ENCODE results near the gene HTR2C. TPM values are rescaled to one million over a fixed set of nuclear protein-coding genes. Genes with fewer than 3 reads are reported as not detected.

HTR2C gene
- total RNA-seq, 1 experiment from 2014 or later, result 1.7 TPM

DNA sequence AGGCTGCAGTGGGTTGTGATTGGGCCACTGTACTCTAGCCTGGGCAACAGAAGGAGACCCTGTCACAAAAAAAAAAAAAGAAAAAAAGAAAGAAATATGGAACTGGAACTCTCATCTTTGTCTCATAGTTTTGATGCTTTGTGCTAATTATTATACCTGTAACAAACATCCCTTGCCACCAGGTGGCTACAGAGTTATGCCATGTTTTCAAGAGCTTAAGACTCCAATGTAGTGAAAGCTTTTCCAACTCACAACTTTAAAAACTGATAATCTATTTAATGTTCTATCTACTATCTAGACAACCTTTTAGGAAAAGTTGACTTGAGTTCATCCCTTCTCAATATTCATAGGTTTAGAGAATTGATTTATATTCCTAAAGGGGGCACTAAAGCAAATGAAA, 42.4 kb downstream of the HTR2C start:
- no peak for ATAC-seq
- Mint-ChIP-seq H3K36me3 (no peaks in the 10 kb centered on the region), H3K27me3 (ENCODE audit: low read depth) (peaks cover 12% of the 10 kb centered on the region), H3K27ac (no peak overlapping the region), H3K4me1 (peaks cover 4% of the 10 kb centered on the region; the same call in 1 of the 2 replicates), H3K4me3 (no peak overlapping the region), H3K9me3 (no peaks in the 10 kb centered on the region)
- POLR2A ChIA-PET, result no interaction called here
- TF ChIP-seq ZNF263 (CRISPR knock-in tag; IDR thresholded peaks at IDR 0.05; ENCODE audit: low read depth), result no peak
- TF ChIP-seq SOX15 (CRISPR knock-in tag; IDR thresholded peaks at IDR 0.05), result no peak
- TF ChIP-seq SMAD3 (CRISPR knock-in tag; IDR thresholded peaks at IDR 0.05; ENCODE audit: borderline replicate concordance), result no peak
- no peak for TF ChIP-seq TP53 (CRISPR knock-in tag; IDR thresholded peaks at IDR 0.05)
- no peak for DNase-seq (ENCODE audit: low spot score)
- CTCF ChIA-PET, result interaction anchor here (0.5 to 2.5 kb wide), 17 partner anchors 10 to 1261 kb away, joined by 3 to 25 read pairs (median 3); no protein-coding TSS in a partner anchor

DNA sequence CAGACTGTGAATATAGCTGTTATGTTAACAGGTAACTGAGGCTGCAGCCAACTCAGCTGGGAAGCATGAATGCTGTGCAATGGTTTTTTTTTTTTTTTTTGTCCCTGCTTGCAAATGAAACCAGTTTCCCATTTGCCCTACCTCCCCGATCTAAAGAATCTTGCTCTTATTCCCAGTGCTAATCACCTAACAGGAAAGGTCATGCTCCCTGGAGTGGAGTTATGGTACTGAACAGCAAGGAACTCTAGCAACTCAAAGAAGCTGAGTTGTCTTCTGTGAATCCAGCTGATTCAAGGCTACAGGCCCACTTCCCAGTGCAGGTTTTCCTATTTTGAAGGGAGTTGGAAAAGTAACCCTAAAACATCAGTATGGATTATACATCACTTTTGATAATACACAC, 52.1 kb downstream of the HTR2C start:
- CTCF ChIA-PET, result interaction anchor here (1.2 to 3.2 kb wide), 2 partner anchors 10 to 16 kb away, joined by 4 to 24 read pairs; no protein-coding TSS in a partner anchor
- no peak overlapping the region; the same call in 1 of the 2 replicates for H3K27ac Mint-ChIP-seq
- DNase-seq (ENCODE audit: low spot score), result no peak

DNA sequence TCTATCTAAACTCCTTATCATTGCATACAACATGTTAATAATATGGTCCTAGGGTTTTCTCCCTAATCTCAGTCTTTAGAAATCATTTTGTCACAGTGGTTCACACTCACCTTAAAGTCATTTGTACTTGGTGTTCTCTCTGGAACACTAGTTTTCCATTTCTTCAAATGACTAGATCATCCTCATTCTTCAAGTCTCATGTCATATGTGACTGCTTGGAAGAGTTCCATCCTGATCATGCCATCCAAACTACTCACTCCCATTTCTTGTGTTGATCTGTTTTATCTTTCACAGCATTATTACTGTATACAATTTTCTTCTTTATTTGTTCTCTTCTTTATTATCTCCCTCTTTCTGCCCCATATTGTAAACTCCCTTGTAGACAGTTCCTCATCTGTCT, 66.5 kb downstream of the HTR2C start:
- no peaks in the 10 kb centered on the region for H3K9me3 Mint-ChIP-seq
- no peak overlapping the region for H3K27ac Mint-ChIP-seq
- DNase-seq (ENCODE audit: low spot score) (no peak), ATAC-seq (no peak)
- H3K4me3 Mint-ChIP-seq, result no peak overlapping the region
- CTCF ChIA-PET, result no interaction called here
- POLR2A ChIA-PET, result no interaction called here
- H3K27me3 Mint-ChIP-seq (ENCODE audit: low read depth), result peaks cover 6% of the 10 kb centered on the region; the same call in 1 of the 2 replicates
- no peaks in the 10 kb centered on the region for H3K36me3 Mint-ChIP-seq
- TF ChIP-seq ZNF121 (CRISPR knock-in tag; IDR thresholded peaks at IDR 0.05), result no peak
- TF ChIP-seq, protein P1, sequence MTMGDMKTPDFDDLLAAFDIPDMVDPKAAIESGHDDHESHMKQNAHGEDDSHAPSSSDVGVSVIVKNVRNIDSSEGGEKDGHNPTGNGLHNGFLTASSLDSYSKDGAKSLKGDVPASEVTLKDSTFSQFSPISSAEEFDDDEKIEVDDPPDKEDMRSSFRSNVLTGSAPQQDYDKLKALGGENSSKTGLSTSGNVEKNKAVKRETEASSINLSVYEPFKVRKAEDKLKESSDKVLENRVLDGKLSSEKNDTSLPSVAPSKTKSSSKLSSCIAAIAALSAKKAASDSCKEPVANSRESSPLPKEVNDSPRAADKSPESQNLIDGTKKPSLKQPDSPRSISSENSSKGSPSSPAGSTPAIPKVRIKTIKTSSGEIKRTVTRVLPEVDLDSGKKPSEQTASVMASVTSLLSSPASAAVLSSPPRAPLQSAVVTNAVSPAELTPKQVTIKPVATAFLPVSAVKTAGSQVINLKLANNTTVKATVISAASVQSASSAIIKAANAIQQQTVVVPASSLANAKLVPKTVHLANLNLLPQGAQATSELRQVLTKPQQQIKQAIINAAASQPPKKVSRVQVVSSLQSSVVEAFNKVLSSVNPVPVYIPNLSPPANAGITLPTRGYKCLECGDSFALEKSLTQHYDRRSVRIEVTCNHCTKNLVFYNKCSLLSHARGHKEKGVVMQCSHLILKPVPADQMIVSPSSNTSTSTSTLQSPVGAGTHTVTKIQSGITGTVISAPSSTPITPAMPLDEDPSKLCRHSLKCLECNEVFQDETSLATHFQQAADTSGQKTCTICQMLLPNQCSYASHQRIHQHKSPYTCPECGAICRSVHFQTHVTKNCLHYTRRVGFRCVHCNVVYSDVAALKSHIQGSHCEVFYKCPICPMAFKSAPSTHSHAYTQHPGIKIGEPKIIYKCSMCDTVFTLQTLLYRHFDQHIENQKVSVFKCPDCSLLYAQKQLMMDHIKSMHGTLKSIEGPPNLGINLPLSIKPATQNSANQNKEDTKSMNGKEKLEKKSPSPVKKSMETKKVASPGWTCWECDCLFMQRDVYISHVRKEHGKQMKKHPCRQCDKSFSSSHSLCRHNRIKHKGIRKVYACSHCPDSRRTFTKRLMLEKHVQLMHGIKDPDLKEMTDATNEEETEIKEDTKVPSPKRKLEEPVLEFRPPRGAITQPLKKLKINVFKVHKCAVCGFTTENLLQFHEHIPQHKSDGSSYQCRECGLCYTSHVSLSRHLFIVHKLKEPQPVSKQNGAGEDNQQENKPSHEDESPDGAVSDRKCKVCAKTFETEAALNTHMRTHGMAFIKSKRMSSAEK (CRISPR knock-in tag; IDR thresholded peaks at IDR 0.05; ENCODE audit: borderline replicate concordance), result no peak
- TF ChIP-seq SP1 (CRISPR knock-in tag; conservative IDR thresholded peaks at IDR 0.05), result no peak
- TF ChIP-seq FOXJ3 (CRISPR knock-in tag; IDR thresholded peaks at IDR 0.05; ENCODE audit: borderline replicate concordance), result no peak
- no peak for TF ChIP-seq ELF4 (CRISPR knock-in tag; IDR thresholded peaks at IDR 0.05; ENCODE audit: low read depth)
- no peak for TF ChIP-seq CBFB (CRISPR knock-in tag; IDR thresholded peaks at IDR 0.05; ENCODE audit: low read depth)
- TF ChIP-seq, protein P2, sequence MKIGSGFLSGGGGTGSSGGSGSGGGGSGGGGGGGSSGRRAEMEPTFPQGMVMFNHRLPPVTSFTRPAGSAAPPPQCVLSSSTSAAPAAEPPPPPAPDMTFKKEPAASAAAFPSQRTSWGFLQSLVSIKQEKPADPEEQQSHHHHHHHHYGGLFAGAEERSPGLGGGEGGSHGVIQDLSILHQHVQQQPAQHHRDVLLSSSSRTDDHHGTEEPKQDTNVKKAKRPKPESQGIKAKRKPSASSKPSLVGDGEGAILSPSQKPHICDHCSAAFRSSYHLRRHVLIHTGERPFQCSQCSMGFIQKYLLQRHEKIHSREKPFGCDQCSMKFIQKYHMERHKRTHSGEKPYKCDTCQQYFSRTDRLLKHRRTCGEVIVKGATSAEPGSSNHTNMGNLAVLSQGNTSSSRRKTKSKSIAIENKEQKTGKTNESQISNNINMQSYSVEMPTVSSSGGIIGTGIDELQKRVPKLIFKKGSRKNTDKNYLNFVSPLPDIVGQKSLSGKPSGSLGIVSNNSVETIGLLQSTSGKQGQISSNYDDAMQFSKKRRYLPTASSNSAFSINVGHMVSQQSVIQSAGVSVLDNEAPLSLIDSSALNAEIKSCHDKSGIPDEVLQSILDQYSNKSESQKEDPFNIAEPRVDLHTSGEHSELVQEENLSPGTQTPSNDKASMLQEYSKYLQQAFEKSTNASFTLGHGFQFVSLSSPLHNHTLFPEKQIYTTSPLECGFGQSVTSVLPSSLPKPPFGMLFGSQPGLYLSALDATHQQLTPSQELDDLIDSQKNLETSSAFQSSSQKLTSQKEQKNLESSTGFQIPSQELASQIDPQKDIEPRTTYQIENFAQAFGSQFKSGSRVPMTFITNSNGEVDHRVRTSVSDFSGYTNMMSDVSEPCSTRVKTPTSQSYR (CRISPR knock-in tag; IDR thresholded peaks at IDR 0.05), result no peak
- TF ChIP-seq, protein P3, sequence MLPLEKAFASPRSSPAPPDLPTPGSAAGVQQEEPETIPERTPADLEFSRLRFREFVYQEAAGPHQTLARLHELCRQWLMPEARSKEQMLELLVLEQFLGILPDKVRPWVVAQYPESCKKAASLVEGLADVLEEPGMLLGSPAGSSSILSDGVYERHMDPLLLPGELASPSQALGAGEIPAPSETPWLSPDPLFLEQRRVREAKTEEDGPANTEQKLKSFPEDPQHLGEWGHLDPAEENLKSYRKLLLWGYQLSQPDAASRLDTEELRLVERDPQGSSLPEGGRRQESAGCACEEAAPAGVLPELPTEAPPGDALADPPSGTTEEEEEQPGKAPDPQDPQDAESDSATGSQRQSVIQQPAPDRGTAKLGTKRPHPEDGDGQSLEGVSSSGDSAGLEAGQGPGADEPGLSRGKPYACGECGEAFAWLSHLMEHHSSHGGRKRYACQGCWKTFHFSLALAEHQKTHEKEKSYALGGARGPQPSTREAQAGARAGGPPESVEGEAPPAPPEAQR (CRISPR knock-in tag; IDR thresholded peaks at IDR 0.05), result no peak
- TF ChIP-seq CREB1 (CRISPR knock-in tag; IDR thresholded peaks at IDR 0.05), result no peak
- TF ChIP-seq, protein P4, sequence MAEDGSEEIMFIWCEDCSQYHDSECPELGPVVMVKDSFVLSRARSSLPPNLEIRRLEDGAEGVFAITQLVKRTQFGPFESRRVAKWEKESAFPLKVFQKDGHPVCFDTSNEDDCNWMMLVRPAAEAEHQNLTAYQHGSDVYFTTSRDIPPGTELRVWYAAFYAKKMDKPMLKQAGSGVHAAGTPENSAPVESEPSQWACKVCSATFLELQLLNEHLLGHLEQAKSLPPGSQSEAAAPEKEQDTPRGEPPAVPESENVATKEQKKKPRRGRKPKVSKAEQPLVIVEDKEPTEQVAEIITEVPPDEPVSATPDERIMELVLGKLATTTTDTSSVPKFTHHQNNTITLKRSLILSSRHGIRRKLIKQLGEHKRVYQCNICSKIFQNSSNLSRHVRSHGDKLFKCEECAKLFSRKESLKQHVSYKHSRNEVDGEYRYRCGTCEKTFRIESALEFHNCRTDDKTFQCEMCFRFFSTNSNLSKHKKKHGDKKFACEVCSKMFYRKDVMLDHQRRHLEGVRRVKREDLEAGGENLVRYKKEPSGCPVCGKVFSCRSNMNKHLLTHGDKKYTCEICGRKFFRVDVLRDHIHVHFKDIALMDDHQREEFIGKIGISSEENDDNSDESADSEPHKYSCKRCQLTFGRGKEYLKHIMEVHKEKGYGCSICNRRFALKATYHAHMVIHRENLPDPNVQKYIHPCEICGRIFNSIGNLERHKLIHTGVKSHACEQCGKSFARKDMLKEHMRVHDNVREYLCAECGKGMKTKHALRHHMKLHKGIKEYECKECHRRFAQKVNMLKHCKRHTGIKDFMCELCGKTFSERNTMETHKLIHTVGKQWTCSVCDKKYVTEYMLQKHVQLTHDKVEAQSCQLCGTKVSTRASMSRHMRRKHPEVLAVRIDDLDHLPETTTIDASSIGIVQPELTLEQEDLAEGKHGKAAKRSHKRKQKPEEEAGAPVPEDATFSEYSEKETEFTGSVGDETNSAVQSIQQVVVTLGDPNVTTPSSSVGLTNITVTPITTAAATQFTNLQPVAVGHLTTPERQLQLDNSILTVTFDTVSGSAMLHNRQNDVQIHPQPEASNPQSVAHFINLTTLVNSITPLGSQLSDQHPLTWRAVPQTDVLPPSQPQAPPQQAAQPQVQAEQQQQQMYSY (CRISPR knock-in tag; IDR thresholded peaks at IDR 0.05), result no peak
- no peaks in the 10 kb centered on the region for H3K4me1 Mint-ChIP-seq

More for the DNA sequence above, 52.1 kb downstream of the HTR2C start:
- Mint-ChIP-seq H3K4me3 (no peak overlapping the region), H3K4me1 (peaks cover 27% of the 10 kb centered on the region), H3K36me3 (no peaks in the 10 kb centered on the region), H3K9me3 (no peaks in the 10 kb centered on the region), H3K27me3 (ENCODE audit: low read depth) (peaks cover 4% of the 10 kb centered on the region; the same call in 1 of the 2 replicates)
- no peak for TF ChIP-seq CBFB (CRISPR knock-in tag; IDR thresholded peaks at IDR 0.05; ENCODE audit: low read depth)
- peak; percentile 52; the same call in 1 of the 2 replicates for ATAC-seq
- POLR2A ChIA-PET, result interaction anchor here (0.6 kb wide), 1 partner anchor 533 kb away, joined by 3 read pairs; no protein-coding TSS in a partner anchor

All from WTC11 (cell line).